Measurements from ENCODE around the gene CFAP210.
"Not testable (repeated sequence)": the region's sequence is repeated elsewhere in the genome, so short reads cannot be mapped to it uniquely, and the experiment has no call there.

CFAP210 gene

GRCh38 chr2:169711751-169712509, 17.7 kb upstream of the CFAP210 start:
- peak; percentile 7 for DNase-seq

- no peak for DNase-seq
Measured at GRCh38 chr2:169709981-169710380, 15.8 kb upstream of the CFAP210 start.

DNA sequence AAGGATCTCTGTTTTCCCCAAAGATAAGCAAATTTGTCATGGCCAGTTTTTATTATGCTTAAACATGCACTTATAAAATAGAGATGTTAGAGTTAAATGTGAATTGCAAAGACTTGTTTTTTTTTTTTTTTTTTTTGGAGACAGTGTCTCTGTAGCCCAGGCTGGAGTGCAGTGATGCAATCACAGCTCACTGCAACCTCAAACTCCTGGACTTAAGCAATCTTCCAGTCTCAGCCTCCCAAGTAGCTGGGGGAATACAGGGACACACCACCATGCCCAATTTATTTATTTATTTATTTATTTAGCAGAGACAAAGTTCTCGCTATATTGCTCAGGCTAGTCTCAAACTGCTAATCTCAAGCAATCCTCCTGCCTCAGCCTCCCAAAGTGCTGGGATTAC, 15.1 kb upstream of the CFAP210 start:
- DNase-seq: no peak

DNA sequence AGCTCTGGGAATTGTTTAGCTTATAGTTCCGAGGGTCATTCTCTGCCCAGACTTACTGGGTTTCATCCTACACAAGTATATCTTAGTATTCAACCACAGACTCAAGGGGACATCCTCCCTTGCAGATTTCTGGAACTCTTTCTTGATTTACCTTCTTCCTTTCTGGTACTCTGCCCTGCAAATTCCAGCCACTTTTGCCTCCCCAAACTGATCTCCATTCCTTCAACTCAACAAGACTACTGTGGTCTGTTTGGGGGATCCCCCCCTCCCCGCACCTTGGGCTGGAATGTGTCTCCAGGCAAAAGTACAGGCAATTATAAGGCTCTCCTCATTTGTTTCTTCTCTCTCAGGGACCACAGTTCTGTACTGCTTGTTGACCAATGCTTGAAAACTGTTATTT, 13.4 kb upstream of the CFAP210 start:
- no peak for DNase-seq

DNA sequence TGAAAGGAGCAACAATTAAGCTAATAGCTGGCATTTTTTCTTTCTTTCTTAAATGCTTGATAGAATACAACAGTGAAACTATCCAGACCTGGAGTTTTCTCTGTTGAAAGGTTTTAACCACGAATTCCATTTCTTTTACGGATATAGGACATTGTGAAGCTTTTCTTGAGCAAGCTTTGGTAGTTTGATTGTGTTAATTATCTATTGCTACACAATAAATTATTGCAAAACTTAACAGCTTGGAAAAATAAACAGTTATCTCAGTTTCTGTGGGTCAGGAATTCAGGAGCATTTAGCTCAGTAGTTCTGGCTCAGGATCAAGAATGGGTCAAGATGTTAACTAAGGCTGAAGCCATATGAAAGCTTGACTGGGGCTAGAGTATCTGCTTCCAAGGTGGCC, 11.7 kb upstream of the CFAP210 start:
- no peak for DNase-seq

- no peak for DNase-seq
Measured at GRCh38 chr2:169704160-169704708, 10.0 kb upstream of the CFAP210 start.

DNA sequence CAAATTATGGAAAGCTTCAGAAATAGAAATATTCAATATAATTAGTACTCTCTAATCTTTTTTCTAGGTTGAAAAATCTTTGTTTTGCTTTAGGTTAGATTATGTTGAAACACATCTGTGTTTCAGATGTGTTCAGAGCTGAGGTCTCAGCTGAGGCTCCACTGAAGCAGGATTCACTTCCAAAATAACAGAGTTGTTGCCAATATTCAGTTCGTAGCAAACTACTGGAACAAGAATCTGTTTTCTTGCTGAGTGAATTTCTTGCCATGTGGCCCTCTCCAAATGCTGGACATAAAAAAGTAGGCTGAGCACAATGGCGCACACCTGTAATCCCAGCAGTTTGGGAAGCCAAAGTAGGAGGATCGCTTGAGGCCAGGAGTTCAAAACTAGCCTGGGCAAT, 8.8 kb upstream of the CFAP210 start:
- DNase-seq: no peak

- DNase-seq: not testable (repeated sequence)
Measured at GRCh38 chr2:169699173-169699572, 5.0 kb upstream of the CFAP210 start.

- no peak for DNase-seq
Measured at GRCh38 chr2:169696381-169696780, 2.2 kb upstream of the CFAP210 start.

DNA sequence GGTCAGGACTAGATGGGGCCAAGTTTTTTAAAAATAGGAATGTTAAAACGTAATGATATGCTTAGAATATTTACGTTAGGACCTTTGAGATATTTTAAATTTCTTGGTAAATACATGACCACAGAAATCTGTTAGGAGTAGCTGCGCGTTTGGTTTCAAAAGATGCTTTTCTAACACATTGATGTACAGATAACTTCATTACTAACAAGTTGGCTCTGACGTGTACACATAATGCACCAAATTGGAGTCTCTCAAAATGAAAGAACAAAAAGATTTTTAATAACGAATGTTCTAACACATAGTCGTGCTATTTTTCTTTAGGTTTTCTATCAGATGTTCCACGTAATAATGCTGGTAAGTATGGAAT, 672 bp upstream of the CFAP210 start:
- DNase-seq: peak; percentile 33

GRCh38 chr2:169693360-169693759, 845 bp downstream of the CFAP210 start:
- peak; percentile 30 for DNase-seq

DNA sequence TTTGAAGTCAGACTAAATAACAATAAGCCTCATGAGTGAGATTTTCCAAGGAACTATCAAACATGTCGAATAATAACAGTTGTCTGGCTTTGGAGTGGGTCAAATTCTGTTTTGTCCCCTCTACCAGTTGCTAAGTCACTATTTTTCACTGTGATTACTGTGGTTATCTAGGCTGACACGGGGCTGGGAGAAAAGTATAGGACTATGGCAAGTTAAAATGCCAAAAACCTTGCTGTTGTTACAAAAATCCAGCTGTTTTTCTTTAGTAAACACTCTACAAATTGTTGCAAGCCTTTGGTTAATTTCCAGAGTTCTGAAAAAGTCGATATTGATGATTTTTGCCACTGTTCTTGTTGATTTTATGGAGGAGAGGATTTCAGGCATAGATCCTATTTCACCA, 1.5 kb downstream of the CFAP210 start:
- no peak for DNase-seq

DNA sequence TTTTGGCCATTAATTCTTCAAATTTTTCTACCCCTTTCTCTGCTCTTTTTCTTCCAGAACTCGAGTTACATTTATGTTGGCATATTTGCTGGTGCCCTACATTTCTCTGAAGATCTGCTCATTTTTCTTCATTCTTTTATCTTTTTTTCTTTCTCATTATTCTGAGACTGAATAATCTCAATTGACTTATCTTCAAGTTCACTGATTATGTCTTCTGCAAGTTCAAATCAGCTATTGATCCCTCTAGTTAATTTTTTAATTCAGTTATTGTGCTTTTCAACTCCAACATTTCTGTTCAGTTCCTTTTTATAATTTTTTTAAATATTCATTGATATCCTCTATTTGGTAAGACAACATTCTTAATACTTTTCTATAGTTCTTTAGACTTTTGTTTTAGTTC, 3.2 kb downstream of the CFAP210 start:
- no peak for DNase-seq

DNA sequence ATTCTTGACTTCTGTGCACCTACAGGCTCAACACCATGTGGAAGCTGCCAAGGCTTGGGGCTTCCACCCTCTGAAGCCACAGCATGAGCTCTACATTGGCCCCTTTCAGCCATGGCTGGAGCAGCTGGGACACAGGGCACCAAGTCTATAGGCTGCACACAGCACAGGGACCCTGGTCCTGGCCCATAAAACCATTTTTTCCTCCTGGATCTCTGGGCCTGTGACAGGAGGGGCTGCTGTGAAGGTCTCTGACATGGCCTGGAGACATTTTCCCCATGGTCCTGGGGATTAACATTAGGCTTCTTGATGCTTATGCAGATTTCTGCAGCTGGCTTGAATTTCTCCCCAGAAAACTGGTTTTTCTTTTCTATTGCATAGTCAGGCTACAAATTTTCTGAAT, 6.3 kb downstream of the CFAP210 start:
- not testable (repeated sequence) for DNase-seq

DNA sequence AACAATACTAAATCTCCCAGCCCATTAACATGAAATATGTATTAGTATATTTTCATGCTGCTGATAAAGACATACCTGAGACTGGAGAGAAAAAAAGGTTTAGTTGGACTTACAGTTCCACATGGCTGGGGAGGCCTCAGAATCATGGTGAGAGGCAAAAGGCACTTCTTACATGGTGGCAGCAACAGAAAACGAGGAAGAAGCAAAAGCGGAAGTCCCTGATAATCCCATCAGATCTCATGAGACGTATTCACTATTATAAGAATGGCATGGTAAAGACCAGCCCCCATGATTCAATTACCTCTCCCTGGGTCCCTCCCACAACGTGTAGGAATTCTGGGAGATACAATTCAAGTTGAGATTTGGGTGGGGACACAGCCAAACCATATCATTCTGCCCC, 7.4 kb downstream of the CFAP210 start:
- not testable (repeated sequence) for DNase-seq

- DNase-seq: not testable (repeated sequence)
Measured at GRCh38 chr2:169684712-169685111, 9.5 kb downstream of the CFAP210 start.

- no peak for DNase-seq
Measured at GRCh38 chr2:169684135-169684565, 10.1 kb downstream of the CFAP210 start.

DNA sequence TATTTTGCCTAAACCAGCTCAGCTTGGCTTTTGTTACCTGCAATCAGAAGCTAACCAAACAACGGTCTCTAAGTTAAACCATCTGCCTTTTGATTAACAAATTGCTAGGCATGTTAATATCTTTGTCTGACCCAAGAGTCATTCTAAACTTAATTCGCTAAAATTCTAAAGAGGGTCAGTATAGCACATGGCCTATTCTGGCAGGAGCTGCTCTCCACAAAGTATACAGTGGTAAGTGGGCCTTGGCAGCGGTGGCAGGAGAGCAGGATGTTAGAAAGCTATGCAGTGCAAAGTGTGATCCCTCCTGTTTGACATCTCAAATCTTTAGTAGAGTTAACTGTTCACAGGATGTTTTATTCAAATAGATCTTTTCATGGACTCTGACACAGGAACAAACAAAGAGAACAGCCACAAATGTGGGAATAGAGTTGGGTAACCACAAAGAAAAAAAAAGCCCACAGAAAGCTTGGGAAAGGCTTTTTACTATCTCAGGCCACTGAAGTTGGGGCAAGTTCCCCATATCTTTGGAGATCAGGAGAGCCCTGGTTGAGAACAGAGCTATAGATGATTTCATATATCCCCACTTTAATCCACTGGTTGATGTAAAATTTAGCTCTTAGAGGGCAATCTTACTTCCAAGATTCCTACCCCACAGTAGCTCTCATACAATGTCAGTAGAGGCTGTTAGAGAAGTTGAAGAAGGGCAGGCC, 10.6 kb downstream of the CFAP210 start:
- no peak for DNase-seq

- DNase-seq: no peak
Measured at GRCh38 chr2:169683054-169683424, 11.2 kb downstream of the CFAP210 start.

DNA sequence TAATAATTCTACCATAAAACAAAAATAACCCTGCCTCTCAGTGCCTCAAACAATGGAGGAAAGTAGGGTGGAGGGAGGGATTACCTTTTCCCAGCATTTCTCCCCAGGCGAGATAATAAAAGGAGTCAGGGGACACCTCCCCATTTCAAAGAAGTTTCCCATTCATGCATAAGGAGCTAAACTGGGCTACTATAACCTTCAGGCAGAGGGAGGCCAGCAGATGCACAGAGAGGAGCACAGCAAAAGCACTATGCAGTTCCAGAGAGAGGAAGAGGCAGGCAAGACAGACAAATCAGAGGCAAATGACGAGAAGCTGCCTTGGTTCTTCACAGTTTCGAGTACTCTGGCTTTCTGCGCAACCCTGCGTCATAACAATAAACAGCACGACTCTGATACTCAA, 17.4 kb downstream of the CFAP210 start:
- no peak for DNase-seq

GRCh38 chr2:169676357-169676756, 17.8 kb downstream of the CFAP210 start:
- no peak for DNase-seq

- DNase-seq: no peak
Measured at GRCh38 chr2:169673921-169674320, 20.3 kb downstream of the CFAP210 start.

- DNase-seq: no peak
Measured at GRCh38 chr2:169673106-169673505, 21.1 kb downstream of the CFAP210 start.

DNA sequence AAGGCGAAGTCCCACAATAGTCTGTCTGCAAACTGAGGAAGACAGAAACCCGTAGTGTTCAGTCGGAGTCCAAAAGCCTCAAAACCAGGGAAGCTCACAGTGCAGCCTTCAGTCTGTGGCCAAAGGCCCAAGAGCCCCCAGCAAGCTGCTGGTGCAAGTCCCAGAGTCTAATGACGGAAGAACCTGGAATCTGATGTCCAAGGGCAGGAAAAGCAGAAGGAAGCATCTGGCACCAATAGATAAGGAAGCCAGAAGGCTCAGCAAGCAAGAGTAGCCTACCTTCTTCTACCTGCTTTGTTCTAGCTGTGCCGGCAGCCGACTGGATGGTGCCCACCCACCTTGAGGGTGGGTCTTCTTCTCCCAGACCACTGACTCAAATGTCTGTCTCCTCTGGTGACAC, 21.8 kb downstream of the CFAP210 start:
- no peak for DNase-seq
